ENCODE results near the gene NOC3L. TPM values are rescaled to one million over a fixed set of nuclear protein-coding genes. Genes with fewer than 3 reads are reported as not detected.

NOC3L gene
- total and polyA plus RNA-seq, 9 of the 15 experiments (the other 6 are each of a cell fraction or from before 2014, with no cell fraction given) = 23.8 to 57.6 (median 32.6) TPM

DNA sequence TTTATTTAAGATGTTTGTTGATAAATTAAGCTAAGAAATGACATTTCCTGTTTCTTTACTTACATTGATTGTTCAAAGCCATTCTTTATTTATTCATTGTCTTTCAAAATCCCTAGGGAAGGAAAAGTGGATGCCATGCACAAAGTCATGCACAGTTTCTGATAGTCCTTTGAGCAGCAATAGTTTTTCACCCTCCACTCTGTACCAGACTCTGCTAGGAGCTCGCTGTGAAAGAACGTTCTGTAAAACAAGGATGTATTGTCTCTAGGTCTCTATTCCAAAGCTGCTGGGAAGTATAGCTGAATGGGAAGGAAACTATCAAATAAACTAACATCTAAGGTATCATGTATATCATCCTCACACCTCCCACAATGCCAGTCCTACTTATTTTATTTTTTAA, 7.8 kb upstream of the NOC3L start (continued):
- TF ChIP-seq, protein P1, sequence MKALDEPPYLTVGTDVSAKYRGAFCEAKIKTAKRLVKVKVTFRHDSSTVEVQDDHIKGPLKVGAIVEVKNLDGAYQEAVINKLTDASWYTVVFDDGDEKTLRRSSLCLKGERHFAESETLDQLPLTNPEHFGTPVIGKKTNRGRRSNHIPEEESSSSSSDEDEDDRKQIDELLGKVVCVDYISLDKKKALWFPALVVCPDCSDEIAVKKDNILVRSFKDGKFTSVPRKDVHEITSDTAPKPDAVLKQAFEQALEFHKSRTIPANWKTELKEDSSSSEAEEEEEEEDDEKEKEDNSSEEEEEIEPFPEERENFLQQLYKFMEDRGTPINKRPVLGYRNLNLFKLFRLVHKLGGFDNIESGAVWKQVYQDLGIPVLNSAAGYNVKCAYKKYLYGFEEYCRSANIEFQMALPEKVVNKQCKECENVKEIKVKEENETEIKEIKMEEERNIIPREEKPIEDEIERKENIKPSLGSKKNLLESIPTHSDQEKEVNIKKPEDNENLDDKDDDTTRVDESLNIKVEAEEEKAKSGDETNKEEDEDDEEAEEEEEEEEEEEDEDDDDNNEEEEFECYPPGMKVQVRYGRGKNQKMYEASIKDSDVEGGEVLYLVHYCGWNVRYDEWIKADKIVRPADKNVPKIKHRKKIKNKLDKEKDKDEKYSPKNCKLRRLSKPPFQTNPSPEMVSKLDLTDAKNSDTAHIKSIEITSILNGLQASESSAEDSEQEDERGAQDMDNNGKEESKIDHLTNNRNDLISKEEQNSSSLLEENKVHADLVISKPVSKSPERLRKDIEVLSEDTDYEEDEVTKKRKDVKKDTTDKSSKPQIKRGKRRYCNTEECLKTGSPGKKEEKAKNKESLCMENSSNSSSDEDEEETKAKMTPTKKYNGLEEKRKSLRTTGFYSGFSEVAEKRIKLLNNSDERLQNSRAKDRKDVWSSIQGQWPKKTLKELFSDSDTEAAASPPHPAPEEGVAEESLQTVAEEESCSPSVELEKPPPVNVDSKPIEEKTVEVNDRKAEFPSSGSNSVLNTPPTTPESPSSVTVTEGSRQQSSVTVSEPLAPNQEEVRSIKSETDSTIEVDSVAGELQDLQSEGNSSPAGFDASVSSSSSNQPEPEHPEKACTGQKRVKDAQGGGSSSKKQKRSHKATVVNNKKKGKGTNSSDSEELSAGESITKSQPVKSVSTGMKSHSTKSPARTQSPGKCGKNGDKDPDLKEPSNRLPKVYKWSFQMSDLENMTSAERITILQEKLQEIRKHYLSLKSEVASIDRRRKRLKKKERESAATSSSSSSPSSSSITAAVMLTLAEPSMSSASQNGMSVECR (CRISPR knock-in tag; IDR thresholded peaks at IDR 0.05) = no peak
- no peak for TF ChIP-seq PHF21A (IDR thresholded peaks at IDR 0.05; ENCODE audit: borderline replicate concordance, low read depth)

GRCh38 chr10:94366382-94366781, 3.6 kb upstream of the NOC3L start:
- WGBS (ENCODE audit: insufficient coverage, low coverage, missing lambda C conversion rate) = 61% methylated on average over 3 of the region's 3 CpGs
- Histone ChIP-seq H3K9me1 (ENCODE audit: control insufficient read depth, insufficient read depth, low read length) (no peaks in the 10 kb centered on the region), H3K36me3 (ENCODE audit: control insufficient read depth, insufficient read depth, low read length) (peaks cover 1% of the 10 kb centered on the region; the same call in 2 of the 3 replicates), H2AFZ (ENCODE audit: low read depth, low read length) (no peak overlapping the region), H3K4me1 (replicated peaks in 1 of 2; ENCODE audit: control insufficient read depth in 2 of 2, insufficient read depth in 2 of 2, low read length in 2 of 2) (peaks cover 3 to 5% of the 10 kb centered on the region in 2 experiments; a peak in 4 of 5 replicates), H3K79me2 (ENCODE audit: control insufficient read depth, insufficient read depth, low read length) (peaks cover 14% of the 10 kb centered on the region), H3K4me2 (ENCODE audit: insufficient read depth, low read length) (no peak overlapping the region), H3K9ac (ENCODE audit: insufficient read depth in 1 of 2, low read depth in 2 of 2, low read length in 2 of 2) (no peak overlapping the region), H3K4me3 (no peak overlapping the region), H4K20me1 (replicated peaks; ENCODE audit: control insufficient read depth, insufficient read depth, low read length) (no peaks in the 10 kb centered on the region), H3K27me3 (ENCODE audit: control insufficient read depth in 2 of 2, insufficient read depth in 2 of 2, low read length in 2 of 2) (no peaks in the 10 kb centered on the region), H3K9me3 (replicated peaks; ENCODE audit: control insufficient read depth, insufficient read depth, low read depth, low read length) (no peaks in the 10 kb centered on the region), H3K27ac (ENCODE audit: extremely low read depth, low read depth, low read length) (no peak overlapping the region)
- intact Hi-C loops (cut with micrococcal nuclease) (no loop called here), in situ Hi-C loops (cut with MboI) (no loop called here)
- no peak for DNase-seq (ENCODE audit: extremely low read depth in 1 of 4, low spot score in 3 of 4)
- ChIA-PET POLR2A (no interaction called here), CTCF (ENCODE audit: low intra/inter-chr PET ratio) (no interaction called here)
- peak; percentile 59 for TF ChIP-seq PKNOX1 (IDR thresholded peaks at IDR 0.05)
- no peak for TF ChIP-seq KAT7 (CRISPR knock-in tag; IDR thresholded peaks at IDR 0.05; ENCODE audit: borderline replicate concordance)
- FAIRE-seq = no peak
- ATAC-seq = no peak
- BruUV-seq (replicated peaks) = no TSS peak
